Activated naive CD8-positive, alpha-beta T cell treated with anti-CD3 and anti-CD28 coated beads, Interleukin-2, amount 50 U/mL, for 16 hours (primary cell): Measurements from ENCODE around the gene CAPZA1.

Source experiments
- DNase-seq: peaks from one replicate; pipeline ENCODE4 v3.0.0-alpha.2; 2020; ENCODE audit warnings: low read depth, low spot score

Gene CAPZA1

DNA sequence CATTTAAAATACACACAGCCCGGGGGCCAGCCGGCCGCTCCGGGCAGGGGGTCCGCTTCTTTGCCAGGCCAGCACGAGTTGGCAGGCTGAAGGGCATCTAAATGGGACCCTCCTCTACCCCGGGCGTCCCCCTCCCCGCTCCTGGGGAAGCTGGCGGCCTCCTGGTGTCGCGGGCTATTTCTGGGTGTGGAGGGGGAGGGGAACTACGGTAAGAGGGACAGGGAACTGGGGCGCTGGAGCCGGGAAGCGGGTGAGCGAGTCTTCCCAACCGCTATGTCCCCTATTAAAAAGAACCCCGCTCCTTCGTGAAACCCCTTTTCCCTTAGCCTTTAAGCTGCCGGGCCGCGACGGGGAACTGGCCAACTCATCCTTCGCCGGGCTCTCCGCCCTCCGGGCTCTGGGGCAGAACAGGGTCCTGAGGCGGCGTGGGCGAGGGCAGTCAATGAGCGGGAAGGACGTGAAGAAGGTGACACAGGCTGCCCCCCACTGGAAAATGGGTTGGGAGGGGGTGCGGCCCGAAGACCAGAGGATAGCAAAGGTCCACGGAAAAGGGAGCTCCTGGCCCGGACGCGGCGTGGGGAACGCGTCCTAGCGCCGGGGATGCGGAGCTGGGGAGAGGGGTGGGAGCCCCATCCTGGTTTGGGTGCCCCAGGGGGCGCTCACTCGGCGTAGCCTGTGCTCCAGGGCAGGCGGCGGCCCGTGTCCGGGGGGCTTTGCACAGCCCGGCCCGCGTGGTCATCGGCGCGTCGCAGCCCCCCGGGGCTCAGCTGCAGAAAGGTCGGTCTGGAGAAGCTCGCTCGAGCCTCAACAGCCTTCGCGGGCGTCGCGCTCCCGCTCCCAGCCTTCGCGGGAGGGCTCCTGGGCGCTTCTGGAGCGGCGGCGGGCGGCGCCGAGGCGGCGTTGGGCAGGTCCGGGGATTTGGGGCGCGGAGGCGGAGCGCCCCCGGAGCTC, 95.0 kb downstream of the CAPZA1 start:
- DNase-seq, result no peak

DNA sequence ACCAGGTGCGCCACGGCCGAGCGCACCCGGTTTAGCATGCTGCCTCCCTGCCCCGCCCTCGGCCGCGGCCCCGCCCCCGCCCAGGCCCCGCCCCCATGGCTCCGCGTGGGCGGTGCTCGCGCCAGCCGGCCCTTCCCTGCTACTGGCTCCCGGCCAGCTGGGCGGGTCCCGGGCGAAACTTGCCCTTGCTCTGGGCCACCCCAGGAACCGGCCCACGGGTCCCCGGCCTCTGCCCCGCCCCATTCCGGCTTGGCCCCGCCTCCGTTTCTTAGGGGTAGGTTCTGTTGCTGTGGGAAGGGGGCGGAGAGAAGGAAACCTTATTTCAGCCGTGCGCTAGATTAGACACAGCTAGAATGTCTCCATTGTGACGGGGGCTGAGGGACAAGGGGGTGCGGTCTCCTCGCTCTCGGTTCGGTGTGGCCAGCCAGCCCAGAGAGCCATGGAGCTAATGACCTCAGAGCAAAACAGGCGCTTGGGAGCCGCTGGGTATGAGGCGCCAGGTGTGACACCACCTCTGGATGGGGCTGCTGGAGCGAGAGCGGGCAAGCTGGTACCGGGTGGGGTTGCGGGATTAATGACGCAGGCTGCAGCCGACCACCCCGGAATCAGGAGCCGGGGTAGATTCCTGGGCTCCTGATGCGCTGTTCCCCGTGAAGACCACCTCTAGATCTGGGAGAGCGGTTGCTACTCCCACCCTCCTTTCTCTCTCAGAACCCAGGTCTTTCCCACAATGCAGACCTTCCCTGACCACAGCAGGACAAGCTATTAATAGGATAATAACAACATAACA, 95.8 kb downstream of the CAPZA1 start, which contains the start of gene PPM1J:
Gene PPM1J (minus strand): TSS at position 69 of the 790 bp plus-strand sequence. CDS start 31 bp downstream, at position 38.
- peak; percentile 83 for DNase-seq

- DNase-seq, result peak; percentile 61
Measured at GRCh38 chr1:112716133-112716720, 96.6 kb downstream of the CAPZA1 start.

GRCh38 chr1:112717263-112717873, 97.7 kb downstream of the CAPZA1 start:
- no peak for DNase-seq

DNA sequence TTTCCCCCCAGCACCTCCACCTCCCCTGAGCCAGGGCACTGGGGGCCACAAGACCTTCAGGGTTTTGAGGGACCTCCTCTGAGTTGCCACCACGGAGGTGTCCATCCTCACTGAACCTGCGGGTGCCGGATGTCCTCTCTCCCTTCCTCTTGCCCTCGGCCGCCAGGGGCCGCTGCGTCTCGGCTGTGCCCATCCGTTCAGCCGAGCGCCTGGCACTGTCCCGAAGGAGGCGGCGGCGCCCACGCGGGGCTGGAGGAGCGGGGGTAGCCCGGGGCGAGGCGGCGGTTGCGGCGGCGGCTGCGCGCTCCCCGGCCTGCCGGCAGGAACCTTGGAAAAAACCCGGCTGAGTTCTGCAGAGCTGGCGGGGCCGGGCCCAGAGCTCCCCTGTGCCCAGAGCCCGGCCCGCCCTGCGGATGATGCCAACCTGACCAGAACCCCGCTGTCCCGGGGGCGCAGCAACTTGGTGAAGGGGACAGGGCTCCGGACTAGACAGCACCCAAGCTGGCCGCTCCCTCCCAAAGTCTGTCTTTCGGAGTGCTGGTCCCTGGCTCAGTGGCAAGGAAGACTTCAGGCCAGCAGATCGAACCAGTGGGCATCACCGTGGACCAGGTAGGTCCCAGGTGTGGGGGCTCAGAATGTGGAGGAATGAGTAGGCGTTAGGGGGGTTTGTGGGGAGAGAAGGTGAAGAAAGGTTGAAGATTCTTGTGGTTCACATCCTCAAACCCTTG, 99.2 kb downstream of the CAPZA1 start:
- DNase-seq, result peak; percentile 42

DNA sequence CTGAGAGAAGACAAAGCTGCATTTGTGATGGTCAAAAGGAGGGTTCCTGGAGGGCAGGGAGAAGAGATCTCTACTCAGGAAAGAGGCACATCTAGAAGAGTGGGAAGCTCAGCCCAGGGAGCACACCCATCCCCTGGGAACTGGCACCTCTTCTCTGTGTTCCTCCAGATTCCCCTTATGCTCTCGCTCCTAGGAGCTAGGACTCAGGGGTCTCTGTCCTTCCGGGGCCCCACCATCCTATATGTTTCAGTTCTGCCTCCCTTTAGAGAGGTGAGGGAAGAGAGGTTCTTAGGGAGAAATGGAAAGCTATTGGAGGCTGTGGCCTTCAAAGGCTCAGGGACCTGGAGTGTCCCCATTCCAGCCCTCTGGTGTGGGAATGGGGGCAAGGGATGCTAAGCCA, 100.1 kb downstream of the CAPZA1 start:
- no peak for DNase-seq

DNA sequence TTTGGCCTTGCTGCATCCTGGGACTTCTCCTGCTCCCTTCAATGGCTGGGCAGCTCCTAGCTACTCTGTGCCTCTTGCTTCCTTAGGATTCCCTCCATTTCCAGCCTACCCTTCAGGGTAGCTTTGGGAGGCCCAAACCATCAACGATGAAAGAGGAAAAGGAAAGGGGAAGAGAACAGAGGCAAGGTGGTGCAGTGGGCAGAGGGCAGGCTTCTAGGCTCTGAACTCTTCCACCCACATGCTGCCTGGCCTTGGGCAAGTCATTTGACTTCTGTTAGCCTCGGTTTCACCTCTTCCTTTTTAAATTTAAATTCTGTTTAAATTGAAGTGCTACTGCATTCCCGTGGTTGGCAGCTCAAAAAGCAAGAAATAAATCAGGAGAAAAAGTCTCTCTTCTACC, 101.2 kb downstream of the CAPZA1 start:
- DNase-seq, result no peak
